ENCODE data around the gene LRRC4B. TPM values are rescaled to one million over a fixed set of nuclear protein-coding genes. Genes with fewer than 3 reads are reported as not detected.

LRRC4B gene
- total RNA-seq, 1 experiment from 2014 or later = not detected

DNA sequence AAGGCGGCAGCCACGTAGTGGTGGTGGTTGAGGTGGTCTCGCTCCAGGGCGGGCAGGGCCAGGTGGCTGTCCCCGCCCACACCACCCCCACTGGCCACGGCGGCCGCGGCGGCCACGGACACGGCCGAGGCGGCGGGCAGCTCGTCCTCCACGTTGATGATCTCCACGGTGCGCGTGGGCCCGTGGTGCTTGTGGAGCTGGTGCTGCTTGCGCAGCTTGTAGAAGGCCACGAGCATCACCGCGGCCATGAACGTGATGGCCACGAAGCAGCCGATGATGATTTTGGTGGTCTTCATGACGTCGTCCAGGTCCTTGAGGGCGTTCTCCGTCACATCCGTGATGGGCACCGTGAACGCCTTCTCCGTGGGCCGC is 50.5 kb downstream of the LRRC4B start:
- intact Hi-C loops (cut with micrococcal nuclease; ENCODE audit: unreplicated experiment) = no loop called here
- BruUV-seq (replicated peaks) = no TSS peak

DNA sequence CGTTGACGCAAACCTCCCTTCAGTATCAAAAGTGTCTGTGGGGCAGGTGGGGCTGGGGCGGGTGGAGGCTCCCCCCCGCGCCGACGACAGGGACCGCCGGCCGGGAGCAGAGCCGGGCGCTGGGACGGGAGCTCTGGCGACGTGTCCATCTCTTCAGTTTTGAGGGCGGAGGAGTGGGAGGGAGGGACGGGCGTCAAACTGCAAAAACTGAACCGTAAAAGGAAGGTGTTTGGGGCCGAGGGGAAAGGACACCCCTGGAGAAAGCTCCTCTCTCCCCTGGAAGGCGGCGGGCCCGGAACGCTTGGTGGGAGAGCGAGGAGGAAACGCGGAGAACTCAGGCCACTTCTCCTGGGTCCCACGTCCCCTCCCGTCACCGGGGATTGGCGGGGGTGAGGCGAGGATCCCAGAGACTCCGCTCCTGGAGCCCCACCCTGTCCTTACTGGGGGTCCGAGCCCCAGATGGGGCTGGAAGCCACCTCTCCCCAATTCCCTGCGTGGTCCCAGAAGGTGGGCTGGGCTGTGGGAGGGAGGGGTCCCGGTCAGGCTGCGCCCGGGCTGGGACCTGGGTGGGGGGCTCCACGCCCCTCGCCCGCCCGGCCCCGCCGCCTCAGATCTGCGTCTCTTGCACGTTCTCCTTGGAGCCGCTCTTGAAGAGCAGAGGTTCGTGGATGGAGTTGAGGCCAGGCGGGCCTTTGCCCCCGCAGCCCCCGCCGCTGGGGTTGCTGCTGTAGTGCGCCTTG is 51.1 kb downstream of the LRRC4B start:
- Mint-ChIP-seq H3K27me3 (ENCODE audit: unreplicated experiment) (peaks cover 47% of the 10 kb centered on the region), H3K27ac (ENCODE audit: unreplicated experiment) (no peak overlapping the region), H3K4me1 (ENCODE audit: low read depth, unreplicated experiment) (peaks cover under 1% of the 10 kb centered on the region), H3K9me3 (ENCODE audit: low read depth, unreplicated experiment) (no peaks in the 10 kb centered on the region), H3K36me3 (ENCODE audit: insufficient read depth, unreplicated experiment) (peaks cover 30% of the 10 kb centered on the region), H3K4me3 (ENCODE audit: low read depth, unreplicated experiment) (no peak overlapping the region)
- TF ChIP-seq, protein P1, sequence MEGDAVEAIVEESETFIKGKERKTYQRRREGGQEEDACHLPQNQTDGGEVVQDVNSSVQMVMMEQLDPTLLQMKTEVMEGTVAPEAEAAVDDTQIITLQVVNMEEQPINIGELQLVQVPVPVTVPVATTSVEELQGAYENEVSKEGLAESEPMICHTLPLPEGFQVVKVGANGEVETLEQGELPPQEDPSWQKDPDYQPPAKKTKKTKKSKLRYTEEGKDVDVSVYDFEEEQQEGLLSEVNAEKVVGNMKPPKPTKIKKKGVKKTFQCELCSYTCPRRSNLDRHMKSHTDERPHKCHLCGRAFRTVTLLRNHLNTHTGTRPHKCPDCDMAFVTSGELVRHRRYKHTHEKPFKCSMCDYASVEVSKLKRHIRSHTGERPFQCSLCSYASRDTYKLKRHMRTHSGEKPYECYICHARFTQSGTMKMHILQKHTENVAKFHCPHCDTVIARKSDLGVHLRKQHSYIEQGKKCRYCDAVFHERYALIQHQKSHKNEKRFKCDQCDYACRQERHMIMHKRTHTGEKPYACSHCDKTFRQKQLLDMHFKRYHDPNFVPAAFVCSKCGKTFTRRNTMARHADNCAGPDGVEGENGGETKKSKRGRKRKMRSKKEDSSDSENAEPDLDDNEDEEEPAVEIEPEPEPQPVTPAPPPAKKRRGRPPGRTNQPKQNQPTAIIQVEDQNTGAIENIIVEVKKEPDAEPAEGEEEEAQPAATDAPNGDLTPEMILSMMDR (IDR thresholded peaks at IDR 0.05; ENCODE audit: unreplicated experiment) = no peak
- DNase-seq = no peak
- BruUV-seq (replicated peaks) = no TSS peak
- CTCF ChIA-PET = no interaction called here
- intact Hi-C loops (cut with micrococcal nuclease; ENCODE audit: unreplicated experiment) = no loop called here

More for the DNA sequence above, 50.5 kb downstream of the LRRC4B start:
- no peak overlapping the region for H3K4me3 Mint-ChIP-seq (ENCODE audit: low read depth, unreplicated experiment)
- no peaks in the 10 kb centered on the region for H3K4me1 Mint-ChIP-seq (ENCODE audit: low read depth, unreplicated experiment)
- H3K27me3 Mint-ChIP-seq (ENCODE audit: unreplicated experiment) = peaks cover 41% of the 10 kb centered on the region
- CTCF ChIA-PET = no interaction called here
- no peaks in the 10 kb centered on the region for H3K9me3 Mint-ChIP-seq (ENCODE audit: low read depth, unreplicated experiment)
- DNase-seq = no peak
- H3K36me3 Mint-ChIP-seq (ENCODE audit: insufficient read depth, unreplicated experiment) = peaks cover 24% of the 10 kb centered on the region
- H3K27ac Mint-ChIP-seq (ENCODE audit: unreplicated experiment) = no peak overlapping the region
- TF ChIP-seq, protein P1 (IDR thresholded peaks at IDR 0.05; ENCODE audit: unreplicated experiment) = no peak

DNA sequence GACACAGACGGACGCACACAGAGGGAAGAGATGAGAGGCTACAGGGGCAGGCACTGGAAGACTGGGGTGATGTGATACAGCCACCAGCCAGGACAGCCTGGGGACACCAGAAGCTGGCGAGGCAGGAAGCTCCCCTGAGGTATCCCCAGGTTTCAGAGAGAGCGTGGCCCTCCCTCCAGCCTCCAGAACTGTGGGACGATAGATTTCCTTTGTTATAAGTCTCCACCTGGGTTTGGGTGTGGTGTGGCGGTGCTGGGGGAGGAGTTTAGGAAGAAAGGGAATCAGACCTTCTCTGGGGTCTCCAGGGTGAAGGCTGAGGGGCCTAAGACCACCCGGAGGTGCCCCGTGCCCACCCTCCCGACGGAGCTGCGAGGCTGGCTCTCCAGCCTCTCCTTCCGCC is 51.8 kb downstream of the LRRC4B start:
- Mint-ChIP-seq H3K4me1 (ENCODE audit: low read depth, unreplicated experiment) (peaks cover 8% of the 10 kb centered on the region), H3K27ac (ENCODE audit: unreplicated experiment) (peak overlapping the region; percentile 21), H3K27me3 (ENCODE audit: unreplicated experiment) (peaks cover 54% of the 10 kb centered on the region), H3K4me3 (ENCODE audit: low read depth, unreplicated experiment) (no peak overlapping the region), H3K9me3 (ENCODE audit: low read depth, unreplicated experiment) (no peaks in the 10 kb centered on the region), H3K36me3 (ENCODE audit: insufficient read depth, unreplicated experiment) (peaks cover 37% of the 10 kb centered on the region)
- no TSS peak for BruUV-seq (replicated peaks)
- no peak for DNase-seq
- CTCF ChIA-PET = no interaction called here
- intact Hi-C loops (cut with micrococcal nuclease; ENCODE audit: unreplicated experiment) = no loop called here
- TF ChIP-seq, protein P1 (IDR thresholded peaks at IDR 0.05; ENCODE audit: unreplicated experiment) = no peak

DNA sequence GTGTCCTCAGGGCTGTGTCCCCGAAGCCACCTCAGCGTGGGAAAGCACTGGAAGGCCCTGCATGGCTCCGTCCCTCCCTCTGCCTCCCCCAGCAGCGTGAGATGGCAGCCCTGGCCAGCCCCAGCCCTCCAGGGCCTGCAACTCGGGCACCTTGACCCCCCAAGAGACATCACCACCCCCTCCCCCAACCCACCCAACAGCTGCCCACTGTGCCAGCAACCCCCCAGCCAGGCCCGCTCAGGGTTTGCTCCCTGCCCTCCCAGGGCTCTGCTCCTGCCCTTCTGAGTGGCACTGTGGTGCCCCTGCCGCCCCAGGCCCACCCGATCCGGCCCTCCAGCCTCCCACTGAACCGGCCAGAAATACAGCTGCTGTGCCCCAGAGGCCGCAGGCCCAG is 53.1 kb downstream of the LRRC4B start:
- no peak overlapping the region for H3K4me3 Mint-ChIP-seq (ENCODE audit: low read depth, unreplicated experiment)
- no TSS peak for BruUV-seq (replicated peaks)
- TF ChIP-seq, protein P1 (IDR thresholded peaks at IDR 0.05; ENCODE audit: unreplicated experiment) = no peak
- DNase-seq = no peak
- H3K27ac Mint-ChIP-seq (ENCODE audit: unreplicated experiment) = no peak overlapping the region
- H3K9me3 Mint-ChIP-seq (ENCODE audit: low read depth, unreplicated experiment) = no peaks in the 10 kb centered on the region
- CTCF ChIA-PET = interaction anchor here (0.5 to 0.7 kb wide), 2 partner anchors 26 to 373 kb away, joined by 3 to 4 read pairs; no protein-coding TSS in a partner anchor
- intact Hi-C loops (cut with micrococcal nuclease; ENCODE audit: unreplicated experiment) = no loop called here
- H3K4me1 Mint-ChIP-seq (ENCODE audit: low read depth, unreplicated experiment) = peaks cover 13% of the 10 kb centered on the region
- H3K27me3 Mint-ChIP-seq (ENCODE audit: unreplicated experiment) = peaks cover 57% of the 10 kb centered on the region
- H3K36me3 Mint-ChIP-seq (ENCODE audit: insufficient read depth, unreplicated experiment) = peaks cover 50% of the 10 kb centered on the region

Data from Calu3 (cell line).